ENCODE data around the gene PLPPR3.

PLPPR3 gene

GRCh38 chr19:765179-765738 is 56.5 kb downstream of the PLPPR3 start:
- no peak for DNase-seq

- no peak for DNase-seq
These were observed 57.5 kb downstream of the PLPPR3 start for GRCh38 chr19:764301-764700.

- no peak for DNase-seq
These were observed 57.9 kb downstream of the PLPPR3 start for GRCh38 chr19:763869-764268.

GRCh38 chr19:763181-763580 is 58.6 kb downstream of the PLPPR3 start:
- DNase-seq, result no peak

Measured in activated CD4-positive, alpha-beta T cell treated with anti-CD3 and anti-CD28 coated beads, Interleukin-2, amount 50 U/mL, for 48 hours (primary cell).